Measurements from ENCODE around the gene TTC9C.

TTC9C gene

DNA sequence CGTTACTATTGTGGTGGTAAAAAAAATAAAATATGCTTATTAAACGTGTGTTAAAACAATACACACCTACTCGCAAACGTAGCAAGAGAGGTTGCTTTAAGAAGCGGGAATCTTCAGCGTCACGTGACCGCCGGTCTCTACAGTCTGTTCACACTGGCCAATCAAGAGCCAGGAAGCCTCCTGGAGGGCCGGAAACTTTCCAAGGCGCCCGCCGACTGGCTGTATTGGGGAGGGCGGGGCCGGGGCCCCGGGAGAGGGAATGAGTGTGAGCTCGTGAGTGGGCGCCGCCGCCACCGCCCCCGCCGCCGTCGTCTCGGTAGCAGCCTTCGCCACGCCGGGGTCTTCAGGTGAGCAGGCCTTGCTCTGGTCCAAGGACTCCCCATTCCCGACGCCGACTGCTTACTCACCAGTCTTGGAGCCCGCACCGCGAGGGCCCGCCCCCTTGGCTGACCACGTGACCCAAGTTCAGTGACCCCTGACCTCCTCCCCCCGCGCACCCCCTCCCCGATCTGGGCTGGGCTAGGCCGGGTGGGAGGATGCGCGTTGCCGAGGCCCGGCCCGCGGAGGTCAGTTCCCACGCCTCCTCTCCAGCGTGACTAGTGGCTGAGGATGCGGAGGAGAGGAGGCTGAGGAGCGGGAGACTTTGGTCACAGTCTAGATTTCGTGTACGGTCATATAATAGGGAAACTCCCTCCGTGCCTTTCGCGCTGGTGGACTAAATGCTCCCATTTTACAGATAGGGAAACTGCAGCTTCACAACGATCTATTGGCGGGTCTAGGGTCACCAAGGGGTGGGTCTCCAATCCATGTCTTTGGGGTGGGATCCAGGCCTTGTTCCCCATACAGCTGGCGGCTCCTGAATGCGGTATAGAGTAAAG is 43.1 kb downstream of the TTC9C start, which contains the start of gene TAF6L:
TAF6L (plus strand) TSS at position 253 of the 878 bp plus-strand sequence. CDS start 4,388 bp downstream, outside the sequence.
- peaks cover 22% of the 10 kb centered on the region for H3K4me1 Mint-ChIP-seq

DNA sequence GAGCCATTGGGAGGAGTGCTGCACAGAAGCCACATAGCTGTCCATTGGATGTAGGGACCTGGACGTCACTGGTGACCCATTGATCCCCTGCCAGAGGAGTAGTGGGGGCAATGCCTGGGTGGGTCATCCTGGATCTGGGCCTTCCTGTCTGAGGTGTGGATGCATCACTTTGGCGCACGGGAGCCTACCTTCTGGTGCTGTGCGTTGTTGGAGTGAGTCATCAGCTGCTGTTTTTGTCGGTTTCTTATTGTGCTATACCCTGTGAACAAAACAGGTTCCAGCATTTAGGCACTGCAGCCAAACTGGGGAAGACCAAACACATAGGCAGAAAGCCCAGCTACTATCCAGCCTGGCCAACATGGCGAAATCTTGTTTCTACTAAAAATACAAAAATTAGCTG is 46.1 kb downstream of the TTC9C start:
- ATAC-seq (replicated peaks; ENCODE audit: extremely low read depth, poor library complexity, severe bottlenecking) (no peak), DNase-seq (ENCODE audit: low spot score in 2 of 2) (no peak)
- Mint-ChIP-seq H3K36me3 (ENCODE audit: insufficient read depth) (peaks cover 16% of the 10 kb centered on the region), H3K27ac (ENCODE audit: low read depth) (no peak overlapping the region), H3K4me1 (peaks cover 22% of the 10 kb centered on the region), H3K4me3 (no peak overlapping the region), H3K9me3 (no peaks in the 10 kb centered on the region), H3K27me3 (no peaks in the 10 kb centered on the region)

More for the DNA sequence above, 43.1 kb downstream of the TTC9C start, which contains the start of gene TAF6L:
- DNase-seq (ENCODE audit: low spot score in 2 of 2) (peak; percentile 74 to 76), ATAC-seq (replicated peaks; ENCODE audit: extremely low read depth, poor library complexity, severe bottlenecking) (peak; percentile 83)
- Mint-ChIP-seq H3K4me3 (peak within 1 kb of the TSS; percentile 94), H3K36me3 (ENCODE audit: insufficient read depth) (peaks cover 9% of the 10 kb centered on the region), H3K27ac (ENCODE audit: low read depth) (peak within 1 kb of the TSS; percentile 96), H3K27me3 (no peaks in the 10 kb centered on the region), H3K9me3 (no peaks in the 10 kb centered on the region)

DNA sequence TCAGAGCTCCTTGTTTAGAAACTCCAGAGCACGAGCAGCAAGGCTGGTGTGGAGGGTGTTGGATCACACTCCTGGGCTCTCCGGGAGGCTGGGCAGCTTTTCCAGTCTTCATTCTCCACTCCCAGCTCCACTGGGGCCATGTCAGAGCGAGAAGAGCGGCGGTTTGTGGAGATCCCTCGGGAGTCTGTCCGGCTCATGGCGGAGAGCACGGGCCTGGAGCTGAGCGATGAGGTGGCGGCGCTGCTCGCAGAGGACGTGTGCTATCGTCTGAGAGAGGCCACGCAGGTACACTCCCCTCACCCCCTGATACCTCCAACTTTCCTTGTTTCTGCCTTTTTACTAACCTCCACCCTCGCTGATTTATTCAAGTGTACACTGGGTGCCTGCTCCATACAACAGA is 47.4 kb downstream of the TTC9C start:
- Mint-ChIP-seq H3K4me3 (no peak overlapping the region), H3K4me1 (peaks cover 14% of the 10 kb centered on the region), H3K36me3 (ENCODE audit: insufficient read depth) (peaks cover 16% of the 10 kb centered on the region), H3K27ac (ENCODE audit: low read depth) (no peak overlapping the region), H3K27me3 (no peaks in the 10 kb centered on the region), H3K9me3 (no peaks in the 10 kb centered on the region)
- ATAC-seq (replicated peaks; ENCODE audit: extremely low read depth, poor library complexity, severe bottlenecking) (no peak), DNase-seq (ENCODE audit: low spot score in 2 of 2) (no peak)

DNA sequence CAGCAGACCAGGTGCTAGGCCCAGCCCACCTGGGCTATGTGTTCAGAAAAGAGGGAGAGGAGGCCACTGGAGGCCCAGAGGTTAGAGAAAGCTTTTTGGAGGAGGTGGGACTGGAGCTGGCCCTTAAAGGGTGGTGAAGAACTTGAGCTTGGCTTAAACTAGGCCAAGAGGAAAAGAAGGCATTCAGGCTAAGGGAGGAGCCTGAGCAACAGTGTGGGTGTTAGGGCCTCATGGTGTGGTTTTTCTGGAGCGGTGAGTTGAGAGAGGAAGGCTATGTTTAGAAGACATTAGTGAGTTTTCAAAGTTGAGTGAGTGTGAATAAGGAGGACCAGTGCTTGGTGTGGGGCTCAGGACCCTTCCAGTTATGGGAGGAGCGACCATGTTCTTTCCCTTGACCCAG is 49.1 kb downstream of the TTC9C start:
- H3K27ac Mint-ChIP-seq (ENCODE audit: low read depth) = no peak overlapping the region
- H3K27me3 Mint-ChIP-seq = no peaks in the 10 kb centered on the region
- H3K4me3 Mint-ChIP-seq = no peak overlapping the region
- H3K4me1 Mint-ChIP-seq = peaks cover under 1% of the 10 kb centered on the region
- peaks cover 13% of the 10 kb centered on the region for H3K36me3 Mint-ChIP-seq (ENCODE audit: insufficient read depth)
- ATAC-seq (replicated peaks; ENCODE audit: extremely low read depth, poor library complexity, severe bottlenecking) (no peak), DNase-seq (ENCODE audit: low spot score in 2 of 2) (no peak)
- H3K9me3 Mint-ChIP-seq = no peaks in the 10 kb centered on the region

DNA sequence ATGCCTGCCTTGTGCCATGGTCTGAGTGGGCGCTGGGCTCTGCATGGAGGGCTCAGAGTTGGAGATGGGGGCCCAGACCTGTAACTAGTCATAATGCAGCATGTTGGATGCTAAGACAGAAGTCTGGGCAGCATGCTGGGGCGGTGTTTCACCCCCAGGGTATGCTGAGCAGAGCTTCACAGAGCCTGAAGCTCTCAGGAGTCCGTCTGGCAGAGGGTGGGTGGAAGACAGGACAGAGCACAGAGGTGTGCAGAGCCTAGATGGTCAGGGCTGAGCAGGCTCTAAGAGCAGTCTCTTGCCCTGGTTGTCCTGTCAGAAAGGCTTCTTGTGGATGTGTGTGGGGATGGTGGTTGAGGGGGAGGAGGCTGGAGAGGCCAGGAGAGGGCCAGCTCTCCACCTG is 50.2 kb downstream of the TTC9C start:
- Mint-ChIP-seq H3K27ac (ENCODE audit: low read depth) (no peak overlapping the region), H3K27me3 (no peaks in the 10 kb centered on the region), H3K4me1 (peaks cover 5% of the 10 kb centered on the region), H3K9me3 (no peaks in the 10 kb centered on the region), H3K36me3 (ENCODE audit: insufficient read depth) (peaks cover 19% of the 10 kb centered on the region), H3K4me3 (no peak overlapping the region)
- DNase-seq (ENCODE audit: low spot score in 2 of 2) (no peak), ATAC-seq (replicated peaks; ENCODE audit: extremely low read depth, poor library complexity, severe bottlenecking) (no peak)

DNA sequence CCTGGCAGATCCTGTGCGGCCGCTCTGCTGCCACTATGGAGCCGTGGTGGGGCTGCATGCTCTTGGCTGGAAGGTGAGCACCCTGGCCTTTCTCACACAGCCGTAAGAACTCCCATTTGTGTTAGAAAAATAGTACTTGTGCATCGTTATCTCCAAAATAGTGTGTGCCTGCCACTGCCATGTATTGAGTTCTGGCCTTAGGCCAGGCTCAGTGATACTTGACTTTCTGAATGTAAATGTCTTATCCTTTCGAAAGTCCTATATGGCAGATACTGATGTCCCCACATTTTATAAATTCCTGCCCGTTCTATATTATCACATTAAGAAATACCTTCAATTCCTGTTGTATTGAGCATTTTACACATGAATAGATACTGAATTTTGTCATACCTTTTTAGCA is 54.5 kb downstream of the TTC9C start:
- DNase-seq (ENCODE audit: low spot score in 2 of 2) (no peak), ATAC-seq (replicated peaks; ENCODE audit: extremely low read depth, poor library complexity, severe bottlenecking) (no peak)
- Mint-ChIP-seq H3K27me3 (no peaks in the 10 kb centered on the region), H3K4me1 (peaks cover 14% of the 10 kb centered on the region), H3K36me3 (ENCODE audit: insufficient read depth) (peaks cover 32% of the 10 kb centered on the region), H3K27ac (ENCODE audit: low read depth) (no peak overlapping the region), H3K9me3 (no peaks in the 10 kb centered on the region), H3K4me3 (no peak overlapping the region)

DNA sequence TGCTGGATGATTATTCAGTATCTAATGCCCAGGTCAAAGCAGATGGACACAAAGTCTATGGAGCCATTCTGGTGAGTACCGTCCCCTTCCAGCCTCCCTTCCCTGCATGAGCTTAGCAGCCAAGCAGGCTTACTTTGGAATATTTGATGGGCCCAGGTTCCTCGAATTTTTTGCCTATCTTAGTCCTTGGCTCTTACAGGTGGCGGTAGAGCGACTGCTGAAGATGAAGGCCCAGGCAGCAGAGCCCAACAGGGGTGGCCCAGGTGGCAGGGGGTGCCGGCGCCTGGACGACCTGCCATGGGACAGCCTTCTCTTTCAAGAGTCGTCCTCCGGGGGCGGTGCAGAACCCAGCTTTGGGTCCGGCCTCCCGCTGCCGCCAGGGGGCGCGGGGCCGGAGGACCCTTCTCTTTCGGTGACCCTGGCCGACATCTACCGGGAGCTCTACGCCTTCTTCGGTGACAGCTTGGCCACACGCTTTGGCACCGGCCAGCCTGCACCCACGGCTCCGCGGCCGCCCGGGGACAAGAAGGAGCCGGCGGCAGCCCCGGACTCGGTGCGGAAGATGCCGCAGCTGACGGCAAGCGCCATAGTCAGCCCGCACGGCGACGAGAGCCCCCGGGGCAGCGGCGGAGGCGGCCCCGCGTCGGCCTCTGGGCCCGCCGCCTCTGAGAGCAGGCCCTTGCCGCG is 58.2 kb downstream of the TTC9C start:
- H3K9me3 Mint-ChIP-seq = no peaks in the 10 kb centered on the region
- peaks cover 43% of the 10 kb centered on the region for H3K4me1 Mint-ChIP-seq
- H3K4me3 Mint-ChIP-seq = peak overlapping the region; percentile 97
- H3K36me3 Mint-ChIP-seq (ENCODE audit: insufficient read depth) = peaks cover 27% of the 10 kb centered on the region
- peak; percentile 75 for ATAC-seq (replicated peaks; ENCODE audit: extremely low read depth, poor library complexity, severe bottlenecking)
- DNase-seq (ENCODE audit: low spot score in 2 of 2) = peak; percentile 77 to 80
- peak overlapping the region; percentile 91 for H3K27ac Mint-ChIP-seq (ENCODE audit: low read depth)
- no peaks in the 10 kb centered on the region for H3K27me3 Mint-ChIP-seq

DNA sequence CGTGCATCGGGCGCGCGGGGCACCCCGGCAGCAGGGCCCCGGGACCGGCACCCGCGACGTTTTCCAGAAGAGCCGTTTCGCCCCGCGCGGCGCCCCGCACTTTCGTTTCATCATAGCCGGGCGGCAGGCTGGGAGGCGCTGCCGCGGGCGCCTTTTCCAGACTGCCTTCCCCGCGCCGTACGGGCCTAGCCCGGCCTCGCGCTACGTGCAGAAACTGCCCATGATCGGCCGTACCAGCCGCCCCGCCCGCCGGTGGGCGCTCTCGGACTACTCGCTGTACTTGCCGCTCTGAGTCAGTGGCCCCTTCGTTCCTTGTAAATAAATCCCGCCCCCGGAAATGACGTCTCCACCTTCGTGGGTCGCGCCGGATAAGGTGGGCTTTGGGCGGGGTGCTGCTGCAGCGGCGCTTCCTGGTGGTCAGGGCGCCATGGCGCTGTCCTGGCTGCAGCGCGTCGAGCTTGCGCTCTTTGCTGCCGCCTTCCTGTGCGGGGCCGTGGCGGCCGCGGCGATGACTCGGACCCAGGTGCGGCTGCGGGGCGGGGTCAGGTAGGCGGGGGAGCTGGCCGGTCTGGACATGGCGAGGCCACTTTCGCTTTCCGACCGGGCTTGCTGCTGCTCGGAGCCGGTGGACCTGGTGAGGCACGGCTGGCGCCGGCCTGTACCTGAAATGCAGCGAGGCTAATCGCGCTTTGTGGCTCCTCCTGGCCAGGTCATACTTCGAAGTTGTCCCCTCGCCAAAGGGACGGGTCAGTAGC is 58.9 kb downstream of the TTC9C start, which contains the start of gene TMEM179B:
TMEM179B (plus strand) TSS at position 398 of the 755 bp plus-strand sequence; CDS start at position 428, 30 bp downstream.
- ATAC-seq (replicated peaks; ENCODE audit: extremely low read depth, poor library complexity, severe bottlenecking) (peak; percentile 78), DNase-seq (ENCODE audit: low spot score in 2 of 2) (peak; percentile 95 to 97)
- Mint-ChIP-seq H3K4me1 (peaks cover 48% of the 10 kb centered on the region), H3K9me3 (no peaks in the 10 kb centered on the region), H3K36me3 (ENCODE audit: insufficient read depth) (peaks cover 30% of the 10 kb centered on the region), H3K27ac (ENCODE audit: low read depth) (peak within 1 kb of the TSS; percentile 91), H3K27me3 (no peaks in the 10 kb centered on the region), H3K4me3 (peak within 1 kb of the TSS; percentile 97)
